A549 (cell line): ENCODE results near the gene PEPD.

Experiments used
- CTCF ChIP-seq: fragments of >200 bp; sonication (Bioruptor Twin); formaldehyde crosslinking; IDR thresholded peaks from 3 replicates; pipeline ENCODE4 v1.5.1; 2016
- GATA3 ChIP-seq: IDR thresholded peaks from 2 replicates; pipeline ENCODE4 v1.6.1; 2012; ENCODE audit warnings: borderline replicate concordance
- NR3C1 ChIP-seq: fragments of >200 bp; sonication (Bioruptor Twin); formaldehyde crosslinking; IDR thresholded peaks from 3 replicates; pipeline ENCODE4 v1.6.1; 2017

DNA sequence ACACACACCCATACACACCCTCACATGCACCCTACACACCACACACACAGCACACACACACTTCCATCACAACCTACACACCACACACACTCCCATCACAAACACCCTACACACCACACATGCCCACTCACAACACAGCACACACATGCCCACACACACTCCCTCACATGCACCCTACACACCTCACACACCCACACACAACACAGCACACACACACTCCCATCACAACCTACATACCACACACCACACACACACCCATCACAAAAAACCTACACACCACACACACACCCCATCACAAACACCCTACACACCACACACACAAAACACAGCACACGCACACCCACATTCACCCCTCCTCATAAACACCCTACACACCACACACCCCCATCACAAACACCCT lies 15.1 kb downstream of the PEPD start:
- TF ChIP-seq GATA3 (no peak), CTCF (no peak), NR3C1 (no peak)
